HCT116 (cell line): Measurements from ENCODE around the gene KIF2B. TPM values are rescaled to one million over a fixed set of nuclear protein-coding genes. Genes with fewer than 3 reads are reported as not detected.

ENCODE experiments used
- ATAC-seq: fragments of 200-7000 bp; cut with Tn5 transposase; 2 replicates; pipeline ENCODE4 v1.9.1; 2020; ENCODE audit warnings: mild to moderate bottlenecking, moderate library complexity
- BruUV-seq: library from RNA; stranded (reverse); fragments of 400-500 nt; replicated peaks from 2 replicates; lab custom pipeline; 2021; lab: Mats Ljungman, UMichigan
- CTCF ChIA-PET: fragments of 300-600 bp; sonication (Branson Sonifier 250); formaldehyde crosslinking; loops from one replicate; lab custom pipeline; 2021; ENCODE audit warnings: antibody characterized with exemption; lab: Charles Lee
- POLR2A ChIA-PET: fragments of 300-600, 350-600 bp; sonication (Branson Sonifier 250); formaldehyde crosslinking; loops from one replicate; lab custom pipeline; 2021; ENCODE audit warnings: antibody characterized with exemption; lab: Charles Lee
- RAD21 ChIA-PET, 2 experiments: fragments of 300-600 bp; sonication (Branson Sonifier 250); formaldehyde crosslinking; loops; one replicate each; lab custom pipeline; 2023; ENCODE audit warnings: low total read pairs in 2 of 2; ENCODE audit not compliant: uncharacterized antibody in 2 of 2, unreplicated experiment in 2 of 2, low non-redundant PET in 1 of 2; lab: Charles Lee
- DNase-seq: peaks from one replicate; pipeline ENCODE4 v3.0.0-alpha.2; 2010; ENCODE audit warnings: low read depth, low spot score
- H2AFZ ChIP-seq: fragments of 200-600 bp; shearing (Covaris generic), sonication (generic); 2 replicates; pipeline ENCODE4 v1.6.1; 2017; ENCODE audit warnings: low read depth, mixed run types, mixed read lengths, antibody characterized with exemption, low read length; ENCODE audit not compliant: poor library complexity, severe bottlenecking
- H3K27ac ChIP-seq: 2 replicates; pipeline ENCODE4 v1.5.1; 2012; ENCODE audit warnings: low read depth, low read length
- H3K27me3 ChIP-seq: fragments of 200-600 bp; sonication (generic); 2 replicates; pipeline ENCODE4 v1.6.1; 2016; ENCODE audit warnings: mixed run types, low read length, mixed read lengths; ENCODE audit not compliant: insufficient read depth
- H3K36me3 ChIP-seq, 2 experiments: fragments of 200-500 bp in 1 of 2; fragments of 200-600 bp in 1 of 2; sonication (Bioruptor generic) in 1 of 2; sonication (generic) in 1 of 2; 2 replicates each; pipeline versions ENCODE4 v1.5.1 to v1.6.1; 2014 to 2016; ENCODE audit warnings: low read length in 2 of 2, inconsistent platforms in 1 of 2, mixed read lengths in 1 of 2, mixed run types in 1 of 2; ENCODE audit not compliant: insufficient read depth in 2 of 2, control insufficient read depth in 1 of 2
- H3K4me1 ChIP-seq, 2 experiments: fragments of 200-600 bp in 1 of 2; sonication (generic) in 1 of 2; 2 replicates each; pipeline versions ENCODE4 v1.5.1 to v1.6.1; 2012 to 2017; ENCODE audit warnings: low read length in 2 of 2, inconsistent platforms in 1 of 2, mild to moderate bottlenecking in 1 of 2, mixed read lengths in 1 of 2, mixed run types in 1 of 2, moderate library complexity in 1 of 2; ENCODE audit not compliant: insufficient read depth in 2 of 2, control insufficient read depth in 1 of 2
- H3K4me2 ChIP-seq: fragments of 200-600 bp; sonication (generic); 2 replicates; pipeline ENCODE4 v1.6.1; 2017; ENCODE audit warnings: mixed run types, low read length, mixed read lengths
- H3K4me3 ChIP-seq, 2 experiments: fragments of 200-600 bp in 1 of 2; sonication (generic) in 1 of 2; replicated peaks in 1 of 2; 2 replicates each; pipeline ENCODE4 v1.5.1; 2011 to 2016; ENCODE audit warnings: low read length in 2 of 2, control low read depth in 1 of 2, low read depth in 1 of 2, mild to moderate bottlenecking in 1 of 2, mixed read lengths in 1 of 2, mixed run types in 1 of 2
- H3K79me2 ChIP-seq: fragments of 200-600 bp; sonication (generic); 2 replicates; pipeline ENCODE4 v1.6.1; 2017; ENCODE audit warnings: mild to moderate bottlenecking, mixed run types, low read length, moderate library complexity, mixed read lengths; ENCODE audit not compliant: insufficient read depth
- H3K9ac ChIP-seq: fragments of 200-600 bp; sonication (generic); 2 replicates; pipeline ENCODE4 v1.6.1; 2016; ENCODE audit warnings: low read length, mixed read lengths
- H3K9me2 ChIP-seq: fragments of 200-600 bp; sonication (generic), shearing (Covaris generic); 2 replicates; pipeline ENCODE4 v1.6.1; 2017; ENCODE audit warnings: mixed run types, mild to moderate bottlenecking, moderate library complexity; ENCODE audit not compliant: insufficient read depth
- H3K9me3 ChIP-seq, 2 experiments: fragments of 200-500 bp in 1 of 2; fragments of 200-600 bp in 1 of 2; sonication (Bioruptor generic) in 1 of 2; sonication (generic) in 1 of 2; 2 replicates each; pipeline ENCODE4 v1.6.1; 2014 to 2017; ENCODE audit warnings: low read length in 2 of 2, mixed read lengths in 2 of 2, inconsistent platforms in 1 of 2, low read depth in 1 of 2, mild to moderate bottlenecking in 1 of 2, mixed run types in 1 of 2, moderate library complexity in 1 of 2; ENCODE audit not compliant: control insufficient read depth in 1 of 2, insufficient read depth in 1 of 2
- H4K20me1 ChIP-seq: fragments of 200-600 bp; sonication (generic), shearing (Covaris generic); 2 replicates; pipeline ENCODE4 v1.6.1; 2017; ENCODE audit warnings: mixed run types, mild to moderate bottlenecking, moderate library complexity; ENCODE audit not compliant: insufficient read depth
- ATF3 ChIP-seq: IDR thresholded peaks from 2 replicates; pipeline ENCODE4 v1.6.1; 2012
- CBX3 ChIP-seq: IDR thresholded peaks from 2 replicates; pipeline ENCODE4 v1.6.1; 2012; ENCODE audit warnings: low read depth
- CEBPB ChIP-seq: IDR thresholded peaks from 2 replicates; pipeline ENCODE4 v1.6.1; 2012; ENCODE audit warnings: low read depth
- EGR1 ChIP-seq: IDR thresholded peaks from 2 replicates; pipeline ENCODE4 v1.6.1; 2012; ENCODE audit warnings: low read depth
- ELF1 ChIP-seq: IDR thresholded peaks from 2 replicates; pipeline ENCODE4 v1.6.1; 2012; ENCODE audit warnings: low read depth, borderline replicate concordance
- EZH2 ChIP-seq: fragments of 200-600 bp; sonication (generic); IDR thresholded peaks from 2 replicates; pipeline ENCODE4 v1.6.1; 2017; ENCODE audit warnings: antibody characterized with exemption, mixed run types
- FOSL1 ChIP-seq: IDR thresholded peaks from 2 replicates; pipeline ENCODE4 v1.6.1; 2012; ENCODE audit warnings: low read depth
- JUND ChIP-seq: IDR thresholded peaks from 2 replicates; pipeline ENCODE4 v1.6.1; 2012
- POLR2A ChIP-seq: IDR thresholded peaks from 2 replicates; pipeline ENCODE4 v1.7.0; 2011; ENCODE audit warnings: borderline replicate concordance; ENCODE audit not compliant: insufficient read depth, insufficient read length; ENCODE audit errors: extremely low read depth
- POLR2AphosphoS5 ChIP-seq: IDR thresholded peaks from 2 replicates; pipeline ENCODE4 v1.6.1; 2011; ENCODE audit warnings: mild to moderate bottlenecking, low read depth, low read length, moderate library complexity
- RAD21 ChIP-seq: IDR thresholded peaks from 2 replicates; pipeline ENCODE4 v1.6.1; 2012; ENCODE audit warnings: low read depth, mild to moderate bottlenecking
- REST ChIP-seq: IDR thresholded peaks from 2 replicates; pipeline ENCODE4 v1.6.1; 2012; ENCODE audit warnings: low read depth
- SIN3A ChIP-seq: IDR thresholded peaks from 2 replicates; pipeline ENCODE4 v1.6.1; 2012; ENCODE audit warnings: low read depth
- TCF7L2 ChIP-seq: IDR thresholded peaks from 2 replicates; pipeline ENCODE4 v1.7.0; 2011; ENCODE audit warnings: borderline replicate concordance, inconsistent platforms; ENCODE audit not compliant: insufficient read depth, insufficient read length; ENCODE audit errors: extremely low read depth
- YY1 ChIP-seq: IDR thresholded peaks from 2 replicates; pipeline ENCODE4 v1.6.1; 2011; ENCODE audit warnings: low read length, low read depth, moderate library complexity, mild to moderate bottlenecking; ENCODE audit not compliant: insufficient replicate concordance; ENCODE audit errors: extremely low read depth
- ZNF274 ChIP-seq: fragments of 200-500 bp; sonication (Bioruptor generic); IDR thresholded peaks from 2 replicates; pipeline ENCODE4 v1.6.1; 2014; ENCODE audit warnings: mild to moderate bottlenecking, low read depth, low read length, inconsistent platforms
- intact Hi-C: fragments of 100-400 bp; cut with micrococcal nuclease; formaldehyde crosslinking; loops from 2 replicates; pipeline ENCODE4 v1.10.0; 2022
- total RNA-seq: library from RNA; stranded (reverse); gene quantifications from one replicate; pipeline ENCODE4 v1.2.1, GENCODE V29; 2021; ENCODE audit not compliant: unreplicated experiment
- TF ChIP-seq, protein P1 (sequence below), 3 experiments: fragments of 200-600 bp in 1 of 3; sonication (generic) in 1 of 3; IDR thresholded peaks in 2 of 3; conservative IDR thresholded peaks in 1 of 3; 2 replicates each; pipeline ENCODE4 v1.5.1; 2012 to 2017; ENCODE audit warnings: low read depth in 2 of 3, low read length in 2 of 3, antibody characterized with exemption in 1 of 3, borderline replicate concordance in 1 of 3, control low read depth in 1 of 3, mild to moderate bottlenecking in 1 of 3, mixed read lengths in 1 of 3, mixed run types in 1 of 3, moderate library complexity in 1 of 3; ENCODE audit not compliant: insufficient read depth in 1 of 3

KIF2B gene
- total RNA-seq, 1 experiment from 2014 or later, result not detected

DNA sequence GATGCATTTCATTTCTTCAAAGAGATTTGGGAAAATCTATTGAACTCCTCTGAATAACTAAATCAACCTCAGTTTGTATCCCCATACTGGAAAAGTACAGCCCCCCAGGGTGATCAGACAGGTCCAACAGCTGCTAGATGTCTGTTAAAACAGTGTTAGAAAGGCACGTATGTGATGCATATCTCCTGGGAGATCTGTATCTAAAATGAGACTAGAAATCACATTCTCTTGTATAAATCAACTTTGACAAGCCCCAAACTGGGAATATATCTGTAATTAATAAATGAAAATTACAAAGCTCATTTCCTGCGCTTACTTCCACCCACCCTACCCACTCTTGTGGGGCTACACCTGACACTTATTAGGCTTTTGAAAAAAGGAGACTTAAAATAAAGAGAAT, 3.8 kb upstream of the KIF2B start:
- Histone ChIP-seq H3K27ac (no peak overlapping the region), H3K4me3 (no peak overlapping the region), H3K9me2 (no peaks in the 10 kb centered on the region), H3K9me3 (peaks cover 42 to 48% of the 10 kb centered on the region in 2 experiments; a peak in 3 of 4 replicates), H3K4me1 (no peaks in the 10 kb centered on the region), H4K20me1 (no peaks in the 10 kb centered on the region), H3K4me2 (no peak overlapping the region), H3K9ac (no peak overlapping the region), H3K27me3 (no peaks in the 10 kb centered on the region), H2AFZ (no peak overlapping the region), H3K79me2 (no peaks in the 10 kb centered on the region), H3K36me3 (no peaks in the 10 kb centered on the region; a peak in 1 of 4 replicates)
- POLR2A ChIA-PET, result no interaction called here
- TF ChIP-seq FOSL1 (no peak), TCF7L2 (no peak), ZNF274 (no peak), EZH2 (no peak), ATF3 (no peak), ELF1 (no peak), YY1 (no peak), POLR2AphosphoS5 (no peak), CEBPB (no peak), SIN3A (no peak), REST (no peak), POLR2A (no peak), JUND (no peak), CBX3 (no peak), RAD21 (no peak), EGR1 (no peak)
- TF ChIP-seq, protein P1, sequence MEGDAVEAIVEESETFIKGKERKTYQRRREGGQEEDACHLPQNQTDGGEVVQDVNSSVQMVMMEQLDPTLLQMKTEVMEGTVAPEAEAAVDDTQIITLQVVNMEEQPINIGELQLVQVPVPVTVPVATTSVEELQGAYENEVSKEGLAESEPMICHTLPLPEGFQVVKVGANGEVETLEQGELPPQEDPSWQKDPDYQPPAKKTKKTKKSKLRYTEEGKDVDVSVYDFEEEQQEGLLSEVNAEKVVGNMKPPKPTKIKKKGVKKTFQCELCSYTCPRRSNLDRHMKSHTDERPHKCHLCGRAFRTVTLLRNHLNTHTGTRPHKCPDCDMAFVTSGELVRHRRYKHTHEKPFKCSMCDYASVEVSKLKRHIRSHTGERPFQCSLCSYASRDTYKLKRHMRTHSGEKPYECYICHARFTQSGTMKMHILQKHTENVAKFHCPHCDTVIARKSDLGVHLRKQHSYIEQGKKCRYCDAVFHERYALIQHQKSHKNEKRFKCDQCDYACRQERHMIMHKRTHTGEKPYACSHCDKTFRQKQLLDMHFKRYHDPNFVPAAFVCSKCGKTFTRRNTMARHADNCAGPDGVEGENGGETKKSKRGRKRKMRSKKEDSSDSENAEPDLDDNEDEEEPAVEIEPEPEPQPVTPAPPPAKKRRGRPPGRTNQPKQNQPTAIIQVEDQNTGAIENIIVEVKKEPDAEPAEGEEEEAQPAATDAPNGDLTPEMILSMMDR (IDR thresholded peaks at IDR 0.05 in 2 of 3, conservative IDR thresholded peaks at IDR 0.05 in 1 of 3; ENCODE audit: borderline replicate concordance in 1 of 3, insufficient read depth in 1 of 3, low read depth in 2 of 3, low read length in 2 of 3), result no peak
- DNase-seq (no peak), ATAC-seq (no peak)
- intact Hi-C loops, result no loop called here
- RAD21 ChIA-PET, result no interaction called here
- CTCF ChIA-PET, result no interaction called here
- no TSS peak for BruUV-seq
